ENCODE results near the gene SLC6A19.

Gene SLC6A19

GRCh38 chr5:1172007-1172581 lies 29.3 kb upstream of the SLC6A19 start:
- Mint-ChIP-seq H3K4me3 (no peak overlapping the region), H3K4me1 (peaks cover 18% of the 10 kb centered on the region), H3K36me3 (no peaks in the 10 kb centered on the region), H3K27me3 (peaks cover 8% of the 10 kb centered on the region), H3K27ac (no peak overlapping the region), H3K9me3 (no peaks in the 10 kb centered on the region)
- DNase-seq: no peak
- CTCF ChIA-PET: interaction anchor here (1.2 to 1.6 kb wide), 3 partner anchors 10 to 248 kb away, joined by 3 to 5 read pairs (median 3); no protein-coding TSS in a partner anchor

- no peaks in the 10 kb centered on the region for H3K36me3 Mint-ChIP-seq
- peaks cover 8% of the 10 kb centered on the region for H3K27me3 Mint-ChIP-seq
- CTCF ChIA-PET: interaction anchor here (0.8 to 2.3 kb wide), 8 partner anchors 11 to 472 kb away, joined by 3 to 11 read pairs (median 4); no protein-coding TSS in a partner anchor
- peak overlapping the region; percentile 46 for H3K4me3 Mint-ChIP-seq
- DNase-seq: peak; percentile 57
- H3K4me1 Mint-ChIP-seq: peaks cover 14% of the 10 kb centered on the region
- H3K9me3 Mint-ChIP-seq: no peaks in the 10 kb centered on the region
- H3K27ac Mint-ChIP-seq: no peak overlapping the region
These were observed 28.6 kb upstream of the SLC6A19 start for GRCh38 chr5:1172670-1173404.

- H3K36me3 Mint-ChIP-seq: no peaks in the 10 kb centered on the region
- peaks cover 10% of the 10 kb centered on the region for H3K4me1 Mint-ChIP-seq
- CTCF ChIA-PET: interaction anchor here (0.8 to 2.3 kb wide), 11 partner anchors 10 to 471 kb away, joined by 3 to 11 read pairs (median 5); no protein-coding TSS in a partner anchor
- no peak overlapping the region for H3K4me3 Mint-ChIP-seq
- H3K9me3 Mint-ChIP-seq: no peaks in the 10 kb centered on the region
- H3K27me3 Mint-ChIP-seq: peaks cover 5% of the 10 kb centered on the region
- no peak overlapping the region for H3K27ac Mint-ChIP-seq
- DNase-seq: no peak
These were observed 27.8 kb upstream of the SLC6A19 start for GRCh38 chr5:1173485-1174070.

- Mint-ChIP-seq H3K4me1 (peaks cover 10% of the 10 kb centered on the region), H3K27ac (no peak overlapping the region), H3K4me3 (no peak overlapping the region), H3K27me3 (peaks cover 5% of the 10 kb centered on the region), H3K9me3 (no peaks in the 10 kb centered on the region), H3K36me3 (no peaks in the 10 kb centered on the region)
- peak; percentile 56 for DNase-seq
- CTCF ChIA-PET: interaction anchor here (1.0 to 2.3 kb wide), 9 partner anchors 10 to 470 kb away, joined by 3 to 11 read pairs (median 5); no protein-coding TSS in a partner anchor
These were observed 27.1 kb upstream of the SLC6A19 start for GRCh38 chr5:1174122-1174936.

GRCh38 chr5:1175015-1175414 lies 26.4 kb upstream of the SLC6A19 start:
- no peaks in the 10 kb centered on the region for H3K9me3 Mint-ChIP-seq
- H3K27me3 Mint-ChIP-seq: peaks cover 5% of the 10 kb centered on the region
- H3K27ac Mint-ChIP-seq: no peak overlapping the region
- DNase-seq: no peak
- H3K4me3 Mint-ChIP-seq: no peak overlapping the region
- no peaks in the 10 kb centered on the region for H3K36me3 Mint-ChIP-seq
- CTCF ChIA-PET: interaction anchor here (1.0 to 2.3 kb wide), 7 partner anchors 9 to 470 kb away, joined by 3 to 11 read pairs (median 5); no protein-coding TSS in a partner anchor
- H3K4me1 Mint-ChIP-seq: peaks cover 10% of the 10 kb centered on the region

GRCh38 chr5:1175801-1176472 lies 25.5 kb upstream of the SLC6A19 start:
- Mint-ChIP-seq H3K27me3 (peaks cover 5% of the 10 kb centered on the region), H3K4me3 (no peak overlapping the region), H3K36me3 (no peaks in the 10 kb centered on the region), H3K4me1 (peaks cover 10% of the 10 kb centered on the region), H3K27ac (no peak overlapping the region), H3K9me3 (no peaks in the 10 kb centered on the region)
- CTCF ChIA-PET: no interaction called here
- DNase-seq: no peak

GRCh38 chr5:1176473-1177391 lies 24.7 kb upstream of the SLC6A19 start:
- H3K36me3 Mint-ChIP-seq: no peaks in the 10 kb centered on the region
- H3K27me3 Mint-ChIP-seq: peaks cover 5% of the 10 kb centered on the region
- no peak for DNase-seq
- H3K4me3 Mint-ChIP-seq: no peak overlapping the region
- H3K9me3 Mint-ChIP-seq: no peaks in the 10 kb centered on the region
- CTCF ChIA-PET: interaction anchor here (1.0 kb wide), 1 partner anchor 8 kb away, joined by 5 read pairs; no protein-coding TSS in a partner anchor
- H3K4me1 Mint-ChIP-seq: peaks cover 10% of the 10 kb centered on the region
- no peak overlapping the region for H3K27ac Mint-ChIP-seq

- H3K4me3 Mint-ChIP-seq: no peak overlapping the region
- H3K27me3 Mint-ChIP-seq: peaks cover 5% of the 10 kb centered on the region
- peaks cover 5% of the 10 kb centered on the region for H3K4me1 Mint-ChIP-seq
- no peak for DNase-seq
- no peak overlapping the region for H3K27ac Mint-ChIP-seq
- CTCF ChIA-PET: interaction anchor here (1.0 kb wide), 1 partner anchor 10 kb away, joined by 5 read pairs; no protein-coding TSS in a partner anchor
- H3K9me3 Mint-ChIP-seq: no peaks in the 10 kb centered on the region
- H3K36me3 Mint-ChIP-seq: no peaks in the 10 kb centered on the region
These were observed 23.4 kb upstream of the SLC6A19 start for GRCh38 chr5:1177826-1178528.

- H3K4me3 Mint-ChIP-seq: no peak overlapping the region
- no peaks in the 10 kb centered on the region for H3K4me1 Mint-ChIP-seq
- no peak overlapping the region for H3K27ac Mint-ChIP-seq
- no peaks in the 10 kb centered on the region for H3K9me3 Mint-ChIP-seq
- peaks cover 5% of the 10 kb centered on the region for H3K27me3 Mint-ChIP-seq
- CTCF ChIA-PET: no interaction called here
- no peak for DNase-seq
- H3K36me3 Mint-ChIP-seq: no peaks in the 10 kb centered on the region
These were observed 22.6 kb upstream of the SLC6A19 start for GRCh38 chr5:1178529-1179382.

- Mint-ChIP-seq H3K4me3 (no peak overlapping the region), H3K4me1 (no peaks in the 10 kb centered on the region), H3K9me3 (no peaks in the 10 kb centered on the region), H3K27ac (no peak overlapping the region), H3K36me3 (no peaks in the 10 kb centered on the region), H3K27me3 (peaks cover 4% of the 10 kb centered on the region)
- no peak for DNase-seq
- CTCF ChIA-PET: no interaction called here
These were observed 22.0 kb upstream of the SLC6A19 start for GRCh38 chr5:1179383-1179715.

GRCh38 chr5:1180096-1180495 lies 21.3 kb upstream of the SLC6A19 start:
- CTCF ChIA-PET: no interaction called here
- Mint-ChIP-seq H3K36me3 (no peaks in the 10 kb centered on the region), H3K27ac (no peak overlapping the region)

GRCh38 chr5:1180841-1181271 lies 20.5 kb upstream of the SLC6A19 start:
- Mint-ChIP-seq H3K36me3 (no peaks in the 10 kb centered on the region), H3K27me3 (no peaks in the 10 kb centered on the region), H3K4me3 (no peak overlapping the region), H3K9me3 (no peaks in the 10 kb centered on the region), H3K4me1 (no peaks in the 10 kb centered on the region), H3K27ac (no peak overlapping the region)
- no peak for DNase-seq
- CTCF ChIA-PET: no interaction called here

More at GRCh38 chr5:1180096-1180495, 21.3 kb upstream of the SLC6A19 start:
- no peaks in the 10 kb centered on the region for H3K27me3 Mint-ChIP-seq
- no peak overlapping the region for H3K4me3 Mint-ChIP-seq
- H3K9me3 Mint-ChIP-seq: no peaks in the 10 kb centered on the region
- DNase-seq: no peak
- H3K4me1 Mint-ChIP-seq: no peaks in the 10 kb centered on the region
